Renal pelvis (tissue), 4 donors: ENCODE results near the gene CLDND1. TPM values are rescaled to one million over a fixed set of nuclear protein-coding genes. Genes with fewer than 3 reads are reported as not detected.

Experiments used
- DNase-seq: peaks from one replicate; pipeline ENCODE4 v3.0.0-alpha.2; 2013
- polyA plus RNA-seq, 3 donors: library from polyadenylated mRNA; unstranded; fragments of 120-200 nt; gene quantifications; one replicate each; pipeline ENCODE4 v1.2.1, GENCODE V29; 2013; ENCODE audit not compliant: insufficient read length in 3 of 3

The CLDND1 gene
- polyA plus RNA-seq, 3 donors, result 144 to 163 (median 148) TPM

- DNase-seq, result no peak
Measured at GRCh38 chr3:98554580-98554979, 31.9 kb upstream of the CLDND1 start.

DNA sequence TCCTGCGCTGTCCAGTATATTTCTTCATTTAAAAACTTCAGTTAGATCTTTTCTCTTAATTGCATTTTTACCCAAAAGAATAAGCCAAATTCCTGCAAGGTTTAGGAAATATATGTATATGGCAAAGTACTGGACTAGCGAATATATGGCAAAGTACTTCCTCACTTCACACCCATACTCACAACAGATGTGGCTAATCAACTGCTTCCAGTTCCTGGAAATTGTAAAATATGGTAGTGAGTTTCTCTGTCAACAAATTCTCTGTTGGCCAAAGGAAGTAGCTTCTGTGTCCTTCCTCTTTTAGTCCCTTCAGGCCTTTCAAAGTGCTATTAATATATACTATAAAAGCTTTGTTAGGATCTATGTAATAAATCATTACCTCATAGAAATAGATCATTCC is 31.1 kb upstream of the CLDND1 start:
- peak; percentile 47 for DNase-seq

DNA sequence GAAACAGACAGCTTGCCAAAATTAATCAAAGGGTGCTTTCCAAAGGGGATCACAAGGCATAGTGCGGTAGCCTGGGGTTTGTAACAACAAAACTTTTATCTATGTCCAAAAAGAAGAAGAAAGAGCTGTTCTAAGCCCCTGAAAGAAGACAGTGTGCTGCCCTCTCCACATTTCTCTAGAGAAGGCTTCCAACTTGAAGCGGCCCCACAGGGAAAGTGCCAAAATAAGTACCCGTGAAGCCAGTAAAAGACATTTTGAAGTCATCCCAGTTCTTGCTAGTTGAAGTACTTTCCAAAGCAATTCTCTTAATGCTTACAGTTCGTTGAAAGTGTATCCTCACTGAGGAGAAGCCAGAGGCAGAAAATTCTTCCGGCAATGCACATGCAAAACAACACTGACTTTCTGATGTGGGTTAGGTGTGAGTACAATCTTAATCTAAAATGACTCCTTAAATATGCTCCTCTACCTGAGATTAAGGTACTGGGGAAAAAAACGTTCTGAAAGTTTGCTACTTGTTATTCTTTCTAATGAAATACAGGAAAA is 30.4 kb upstream of the CLDND1 start:
- no peak for DNase-seq

- no peak for DNase-seq
Measured at GRCh38 chr3:98552232-98553020, 29.7 kb upstream of the CLDND1 start.

GRCh38 chr3:98551754-98552153 is 29.1 kb upstream of the CLDND1 start:
- DNase-seq, result no peak

GRCh38 chr3:98551236-98551635 is 28.5 kb upstream of the CLDND1 start:
- DNase-seq, result no peak

DNA sequence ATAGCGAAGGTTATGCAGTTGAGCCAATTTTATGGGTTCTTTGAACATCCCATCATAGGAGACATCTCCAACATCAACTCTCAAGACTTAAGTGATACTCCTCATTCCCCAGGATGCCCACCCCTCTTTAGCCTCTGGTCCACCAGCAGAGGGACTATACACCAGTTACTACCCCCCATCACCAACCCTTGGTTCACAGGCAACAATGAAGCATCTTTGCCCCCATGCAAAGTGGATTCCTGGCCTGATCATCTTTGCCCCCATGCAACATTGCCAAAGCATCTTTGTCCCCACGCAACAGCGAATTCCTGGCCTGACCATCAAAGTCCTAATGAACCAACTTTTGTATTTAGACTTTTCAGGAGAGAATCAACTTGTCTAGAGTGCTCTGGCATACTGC is 28.1 kb upstream of the CLDND1 start:
- no peak for DNase-seq

GRCh38 chr3:98548544-98548943 is 25.8 kb upstream of the CLDND1 start:
- DNase-seq, result no peak

DNA sequence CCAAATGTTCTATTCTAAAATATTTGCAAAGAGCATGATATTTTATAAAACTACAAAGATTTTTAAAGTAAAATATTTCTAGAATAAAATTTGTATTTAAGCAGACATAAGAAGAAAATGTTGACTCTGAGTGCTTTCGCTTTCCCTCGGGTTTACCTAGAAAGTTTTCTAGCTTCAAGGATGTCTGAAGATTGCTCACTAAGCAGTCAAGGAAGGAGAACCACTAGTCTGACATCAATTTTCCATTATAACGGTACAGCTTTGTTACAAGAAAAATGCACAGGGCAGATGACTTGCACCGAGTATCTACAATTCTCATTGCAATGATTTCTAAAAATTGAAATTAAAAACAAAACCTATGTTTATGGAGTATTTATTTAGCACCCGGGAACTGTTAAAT is 23.2 kb upstream of the CLDND1 start:
- DNase-seq, result no peak

GRCh38 chr3:98542623-98543022 is 19.9 kb upstream of the CLDND1 start:
- DNase-seq, result no peak

DNA sequence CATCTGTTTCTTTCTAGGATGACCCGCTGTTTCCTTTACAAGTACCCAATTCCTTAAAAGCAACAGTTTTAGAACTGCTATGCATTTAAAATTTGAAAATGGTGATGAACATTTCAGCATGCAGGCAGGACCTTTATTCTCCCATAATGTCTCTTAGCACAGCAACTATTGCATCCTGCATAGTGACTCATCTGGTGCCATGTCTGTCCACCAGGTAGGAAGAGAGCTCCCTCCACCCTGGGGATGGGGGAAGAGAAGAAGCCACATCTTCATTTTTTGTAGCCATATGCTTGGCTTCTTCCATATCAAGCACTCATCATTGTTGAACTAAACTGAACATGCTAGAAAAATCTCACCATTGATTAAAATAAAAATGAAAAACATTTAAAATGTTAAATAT is 19.0 kb upstream of the CLDND1 start:
- no peak for DNase-seq

- no peak for DNase-seq
Measured at GRCh38 chr3:98540346-98540745, 17.6 kb upstream of the CLDND1 start.

GRCh38 chr3:98536456-98537017 is 13.8 kb upstream of the CLDND1 start:
- DNase-seq, result no peak

GRCh38 chr3:98534734-98535133 is 12.0 kb upstream of the CLDND1 start:
- DNase-seq, result no peak

DNA sequence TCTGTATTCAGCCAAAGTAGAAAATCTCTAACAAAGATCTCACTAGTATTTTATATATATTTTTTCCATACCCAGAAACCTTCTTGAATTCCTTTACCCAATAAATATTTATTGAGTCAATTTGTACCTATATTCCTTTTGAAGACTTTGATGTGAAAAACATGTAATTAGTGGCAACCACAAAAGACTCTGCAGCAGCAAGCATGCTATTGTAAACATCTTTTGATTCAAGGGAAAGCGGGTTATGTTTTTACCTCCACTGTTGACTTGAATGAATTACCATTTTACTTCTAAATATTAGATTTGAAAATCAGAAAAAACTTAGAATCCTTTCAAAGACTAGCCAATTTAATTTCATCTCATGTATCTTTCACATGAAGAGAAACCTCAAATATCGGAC is 11.5 kb upstream of the CLDND1 start:
- DNase-seq, result no peak

- DNase-seq, result no peak
Measured at GRCh38 chr3:98532709-98533571, 10.2 kb upstream of the CLDND1 start.

- DNase-seq, result no peak
Measured at GRCh38 chr3:98532275-98532637, 9.6 kb upstream of the CLDND1 start.

DNA sequence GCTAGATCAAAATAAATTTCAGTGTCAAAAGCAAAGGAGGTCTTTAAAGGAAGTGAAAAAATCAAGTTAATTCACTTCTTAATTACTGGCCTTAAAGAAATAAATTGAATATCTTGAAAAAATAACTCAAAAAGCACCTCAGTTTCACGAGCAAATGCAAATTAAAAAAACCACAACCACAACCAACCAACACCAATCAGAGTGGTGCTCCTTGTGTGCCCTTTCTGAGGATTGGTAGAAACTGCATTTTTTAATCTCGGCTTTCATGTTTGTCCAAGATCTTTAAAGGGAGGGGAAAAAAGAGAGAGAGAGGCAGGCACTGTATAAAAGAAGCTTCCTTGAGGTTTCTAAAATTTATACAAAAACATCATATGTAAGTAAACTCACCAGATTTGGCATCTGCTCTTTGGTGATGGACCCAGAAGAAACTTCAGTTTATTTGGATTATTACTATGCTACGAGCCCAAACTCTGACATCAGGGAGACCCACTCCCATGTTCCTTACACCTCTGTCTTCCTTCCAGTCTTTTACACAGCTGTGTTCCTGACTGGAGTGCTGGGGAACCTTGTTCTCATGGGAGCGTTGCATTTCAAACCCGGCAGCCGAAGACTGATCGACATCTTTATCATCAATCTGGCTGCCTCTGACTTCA is 9.0 kb upstream of the CLDND1 start, which contains the start of gene GPR15:
GPR15 (plus strand) TSS at position 357 of the 653 bp plus-strand sequence; CDS start at position 413, 56 bp downstream.
- no peak for DNase-seq

DNA sequence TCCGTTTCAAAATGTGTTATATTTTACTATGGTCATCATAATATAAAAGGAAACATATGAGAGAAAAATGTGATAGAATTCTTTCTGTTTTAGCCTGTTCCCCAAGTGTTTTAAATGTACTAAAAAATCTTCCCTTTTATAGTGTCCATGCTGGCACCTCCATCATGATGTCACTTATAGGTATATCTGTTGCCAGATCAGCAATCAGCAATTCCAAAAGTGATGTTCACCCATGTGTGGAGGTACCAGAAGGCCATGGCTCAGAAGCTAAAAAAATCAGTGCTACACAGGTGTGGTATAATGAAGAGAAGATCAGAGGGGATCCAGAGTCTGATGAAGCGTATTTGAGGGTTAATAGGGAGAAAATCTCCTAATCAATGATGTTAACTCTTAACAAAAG is 8.0 kb upstream of the CLDND1 start:
- DNase-seq, result no peak

GRCh38 chr3:98529856-98530459 is 7.3 kb upstream of the CLDND1 start:
- no peak for DNase-seq
